Spleen (tissue), 7 donors: ENCODE data around the gene PCDHA6.

Experiments
- CTCF ChIP-seq, 11 experiments: fragments of 200-600 bp in 7 of 11; fragments of 450-650 bp in 4 of 11; sonication (generic) in 4 of 11; IDR thresholded peaks in 8 of 11; conservative IDR thresholded peaks in 3 of 11; 1 replicate in 7 of 11; 2 replicates in 4 of 11; pipeline versions ENCODE4 v1.4.0 to v1.8.0; 2016 to 2021; ENCODE audit warnings: antibody characterized with exemption in 11 of 11, inconsistent platforms in 4 of 11, mild to moderate bottlenecking in 1 of 11
- POLR2A ChIP-seq, 3 donors: fragments of 450-650 bp; IDR thresholded peaks; one replicate each; pipeline ENCODE4 v1.5.1; 2017; ENCODE audit warnings: antibody characterized with exemption in 3 of 3, mild to moderate bottlenecking in 1 of 3
- POLR2AphosphoS5 ChIP-seq, 3 donors: sonication (generic); formaldehyde crosslinking; IDR thresholded peaks; one replicate each; pipeline ENCODE4 v1.5.1; 2017; ENCODE audit warnings: antibody characterized with exemption in 3 of 3
- donor health status: DM: no; HTN: no; CAD: no; lungs with moderate emphysema.
- donor health status: DM: no; HTN: no; CAD: no.
- donor health status: DM: no; HTN: no; CAD: no.

GRCh38 chr5:140862441-140863295 is 34.9 kb downstream of the PCDHA6 start:
- TF ChIP-seq CTCF (IDR thresholded peaks at IDR 0.05 in 8 of 11, conservative IDR thresholded peaks at IDR 0.05 in 3 of 11) (no peak), POLR2A (IDR thresholded peaks at IDR 0.05) (no peak), POLR2AphosphoS5 (IDR thresholded peaks at IDR 0.05) (no peak)
